Body of pancreas (tissue), 4 donors: Measurements from ENCODE around the gene GATA3.

ENCODE experiments used
- CTCF ChIP-seq, 7 experiments: fragments of 450-650 bp in 4 of 7; fragments of 200-600 bp in 3 of 7; sonication (generic) in 3 of 7; IDR thresholded peaks; one replicate each; pipeline ENCODE4 v1.5.1; 2016 to 2019; ENCODE audit warnings: antibody characterized with exemption in 7 of 7
- POLR2A ChIP-seq, 3 donors: fragments of 450-650 bp; IDR thresholded peaks; one replicate each; pipeline ENCODE4 v1.6.1; 2016; ENCODE audit warnings: antibody characterized with exemption in 3 of 3, mild to moderate bottlenecking in 2 of 3

- TF ChIP-seq CTCF (IDR thresholded peaks at IDR 0.05): no peak
- no peak for TF ChIP-seq POLR2A (IDR thresholded peaks at IDR 0.05)
These were observed 41.5 kb upstream of the GATA3 start for GRCh38 chr10:8013006-8013405.
